Epithelial cell of esophagus (primary cell): ENCODE measurements around the gene RIPPLY2.
A peak's percentile ranks its signal among the peaks of the same experiment; 100 is the strongest.

Experiments used
- DNase-seq: peaks from one replicate; pipeline ENCODE4 v3.0.0; 2010; ENCODE audit warnings: low read depth
- H3K4me3 ChIP-seq: 2 replicates; pipeline ENCODE4 v1.5.1; 2011; ENCODE audit warnings: mild to moderate bottlenecking, low read length, control low read depth
- TF ChIP-seq, protein P1 (sequence below): IDR thresholded peaks from 2 replicates; pipeline ENCODE4 v1.5.1; 2011; ENCODE audit warnings: low read depth, mild to moderate bottlenecking, low read length, control low read depth, inconsistent platforms; ENCODE audit not compliant: insufficient read depth; ENCODE audit errors: missing control alignments

The RIPPLY2 gene

DNA sequence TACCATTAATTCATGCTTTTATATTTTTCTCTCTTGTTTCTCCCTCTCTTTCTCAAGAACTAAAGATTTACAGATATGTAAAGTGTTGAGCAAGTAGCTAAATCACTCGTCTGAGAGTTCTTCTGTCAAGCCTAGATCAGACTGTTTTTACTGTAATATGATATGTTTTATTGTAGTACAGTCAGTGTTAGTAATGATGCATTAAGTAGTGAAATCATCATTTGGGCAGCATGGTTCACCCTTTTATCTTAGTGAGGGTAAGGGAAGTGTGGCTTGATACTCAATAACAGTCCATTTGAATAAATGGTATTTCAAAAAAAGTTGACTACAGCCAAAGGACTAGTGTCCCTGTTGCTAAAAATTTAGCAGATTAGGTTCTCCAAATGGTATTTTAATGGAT is 15.5 kb downstream of the RIPPLY2 start:
- DNase-seq = peak; percentile 86
- TF ChIP-seq, protein P1, sequence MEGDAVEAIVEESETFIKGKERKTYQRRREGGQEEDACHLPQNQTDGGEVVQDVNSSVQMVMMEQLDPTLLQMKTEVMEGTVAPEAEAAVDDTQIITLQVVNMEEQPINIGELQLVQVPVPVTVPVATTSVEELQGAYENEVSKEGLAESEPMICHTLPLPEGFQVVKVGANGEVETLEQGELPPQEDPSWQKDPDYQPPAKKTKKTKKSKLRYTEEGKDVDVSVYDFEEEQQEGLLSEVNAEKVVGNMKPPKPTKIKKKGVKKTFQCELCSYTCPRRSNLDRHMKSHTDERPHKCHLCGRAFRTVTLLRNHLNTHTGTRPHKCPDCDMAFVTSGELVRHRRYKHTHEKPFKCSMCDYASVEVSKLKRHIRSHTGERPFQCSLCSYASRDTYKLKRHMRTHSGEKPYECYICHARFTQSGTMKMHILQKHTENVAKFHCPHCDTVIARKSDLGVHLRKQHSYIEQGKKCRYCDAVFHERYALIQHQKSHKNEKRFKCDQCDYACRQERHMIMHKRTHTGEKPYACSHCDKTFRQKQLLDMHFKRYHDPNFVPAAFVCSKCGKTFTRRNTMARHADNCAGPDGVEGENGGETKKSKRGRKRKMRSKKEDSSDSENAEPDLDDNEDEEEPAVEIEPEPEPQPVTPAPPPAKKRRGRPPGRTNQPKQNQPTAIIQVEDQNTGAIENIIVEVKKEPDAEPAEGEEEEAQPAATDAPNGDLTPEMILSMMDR = no peak

DNA sequence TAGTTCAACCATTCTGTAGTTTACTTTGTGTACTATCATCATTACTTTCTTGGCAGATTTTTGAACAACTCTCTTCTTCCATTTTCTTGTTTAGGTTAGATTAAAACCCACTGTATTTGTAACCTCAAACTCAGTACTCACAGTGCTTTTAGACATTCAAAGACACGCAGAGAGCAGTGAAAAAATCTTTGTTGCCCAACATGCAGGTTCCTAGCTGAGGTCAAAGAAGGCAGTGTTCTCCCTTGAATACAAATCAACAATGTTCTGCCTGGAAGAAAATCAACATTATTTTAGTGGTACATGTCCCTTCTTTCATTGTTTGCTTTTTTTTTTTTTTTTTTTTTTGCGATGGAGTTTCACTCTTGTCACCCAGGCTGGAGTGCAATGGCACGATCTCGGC is 17.5 kb downstream of the RIPPLY2 start:
- DNase-seq = no peak
- TF ChIP-seq, protein P1 = no peak
- no peak overlapping the region for H3K4me3 ChIP-seq

More for the DNA sequence above, 15.5 kb downstream of the RIPPLY2 start:
- no peak overlapping the region for H3K4me3 ChIP-seq

DNA sequence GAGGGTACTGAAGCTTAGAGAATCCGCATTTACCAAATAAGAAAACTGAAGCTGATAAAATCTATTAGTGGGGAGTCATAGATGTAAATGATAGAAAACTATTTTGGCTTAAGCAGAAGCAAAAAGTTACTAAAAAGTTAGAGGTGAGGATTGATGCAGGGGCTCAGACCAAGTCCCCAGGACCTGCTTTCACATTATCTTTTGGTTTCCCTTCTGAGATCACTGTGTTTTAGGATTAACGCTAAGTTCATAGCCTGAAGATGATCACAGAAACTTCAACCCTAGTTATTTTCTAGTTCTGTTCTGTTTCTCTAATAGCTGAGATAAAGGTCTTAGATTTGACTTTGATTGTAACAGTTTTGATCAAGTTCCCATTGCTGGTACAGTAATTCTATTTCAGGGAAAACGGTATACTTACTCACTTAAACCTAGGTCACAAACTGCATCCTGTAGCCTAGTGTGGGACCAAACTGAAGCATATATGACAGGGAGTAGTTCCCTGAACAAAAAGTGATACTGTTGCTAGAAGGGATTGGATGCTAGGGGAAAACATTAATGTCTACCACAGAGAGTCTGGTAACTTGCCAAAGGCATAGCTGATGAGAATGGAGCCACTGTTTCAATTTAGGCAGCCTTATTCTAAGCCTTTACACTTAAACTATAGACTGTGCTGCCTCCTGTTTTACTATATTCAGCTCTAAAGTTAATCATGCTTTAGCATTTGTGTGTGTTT is 19.4 kb downstream of the RIPPLY2 start:
- DNase-seq = no peak
- no peak overlapping the region for H3K4me3 ChIP-seq
- TF ChIP-seq, protein P1 = no peak

DNA sequence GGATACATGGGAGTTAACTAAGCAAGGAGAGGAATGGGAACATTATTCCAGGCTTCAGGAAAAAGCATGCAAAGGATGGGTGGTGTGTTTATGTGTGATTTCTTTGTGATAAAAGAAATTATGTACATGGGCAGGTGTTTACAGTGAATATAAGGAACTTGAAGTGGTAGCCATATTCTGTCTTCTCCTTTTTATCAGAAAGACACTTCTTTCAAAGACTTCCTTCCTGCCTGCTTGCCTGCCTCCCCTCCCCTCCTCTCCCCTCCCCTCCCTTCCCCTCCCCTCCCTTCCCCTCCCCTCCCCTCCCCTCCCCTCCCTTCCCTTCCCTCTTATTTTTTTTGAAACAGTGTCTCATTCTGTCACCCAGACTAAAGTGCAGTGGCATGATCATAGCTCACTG is 20.7 kb downstream of the RIPPLY2 start:
- TF ChIP-seq, protein P1 = no peak
- no peak for DNase-seq

DNA sequence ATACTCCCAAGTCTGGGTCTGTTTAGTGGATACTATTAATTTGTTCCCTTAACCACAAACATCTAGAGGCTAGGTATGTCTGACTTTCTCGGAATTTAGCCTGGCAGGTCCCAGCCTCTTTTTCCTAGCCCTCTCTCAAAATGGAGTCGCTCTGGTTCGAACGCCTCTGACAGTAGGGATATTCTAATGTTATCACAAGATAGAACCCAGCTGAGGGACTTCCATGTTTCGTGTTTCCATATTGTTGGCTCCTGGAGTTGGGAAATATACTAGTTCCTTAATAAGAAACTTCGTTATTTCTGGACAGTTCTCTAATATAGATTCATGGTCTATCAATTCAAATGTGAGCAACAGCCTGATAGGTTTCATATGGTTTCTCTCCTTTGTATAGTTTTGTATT is 22.7 kb downstream of the RIPPLY2 start:
- TF ChIP-seq, protein P1 = no peak
- no peak for DNase-seq
- no peak overlapping the region for H3K4me3 ChIP-seq

More for the DNA sequence above, 20.7 kb downstream of the RIPPLY2 start:
- no peak overlapping the region for H3K4me3 ChIP-seq

DNA sequence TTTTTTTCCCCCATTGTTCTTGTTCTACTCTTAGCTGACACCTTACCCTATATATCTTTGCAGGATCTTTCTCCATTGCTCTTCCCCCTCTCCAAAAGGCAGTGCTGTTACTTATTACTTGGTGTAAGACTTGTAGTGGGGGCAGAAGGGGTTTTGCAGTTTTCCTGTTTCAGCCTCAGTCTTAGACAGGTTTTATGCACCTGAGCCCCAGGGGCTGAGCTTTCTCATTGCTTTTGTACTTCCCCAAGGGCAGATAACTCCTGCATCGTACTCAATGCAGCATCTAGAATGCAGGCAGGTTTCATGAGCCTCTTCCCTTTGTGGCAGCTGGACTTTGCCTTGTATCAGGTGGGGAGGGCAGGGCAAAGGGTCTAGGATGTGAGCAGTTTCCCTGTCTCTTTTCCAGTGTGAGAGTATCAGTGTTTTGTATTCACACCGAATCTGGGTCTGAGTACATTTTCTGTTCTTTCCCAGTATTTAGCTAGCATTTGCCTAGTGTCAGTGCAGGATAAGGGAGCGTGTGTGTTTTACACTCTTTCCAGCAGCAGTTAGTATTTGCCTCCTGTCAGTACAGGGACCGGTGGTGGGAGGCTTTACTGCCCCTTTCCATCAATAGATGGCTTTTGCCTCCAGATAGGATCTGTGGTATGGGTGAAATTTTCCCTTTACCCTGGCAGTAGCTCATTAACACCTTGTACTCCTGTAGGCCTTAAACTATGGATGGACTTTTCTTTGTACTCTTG is 25.9 kb downstream of the RIPPLY2 start:
- TF ChIP-seq, protein P1 = no peak
- no peak for DNase-seq

More for the DNA sequence above, 25.9 kb downstream of the RIPPLY2 start:
- no peak overlapping the region for H3K4me3 ChIP-seq
